ENCODE results near the gene APOD. TPM values are rescaled to one million over a fixed set of nuclear protein-coding genes. Genes with fewer than 3 reads are reported as not detected.
"Not testable (repeated sequence)": the region's sequence is repeated elsewhere in the genome, so short reads cannot be mapped to it uniquely, and the experiment has no call there.

APOD gene
- total and polyA plus RNA-seq, 2 of the 8 experiments (the other 6 are each of a cell fraction or from before 2014, with no cell fraction given) = not detected

GRCh38 chr3:195615952-195616537 lies 32.3 kb upstream of the APOD start:
- H4K91ac ChIP-seq (replicated peaks; ENCODE audit: insufficient read length, low read length); H2BK15ac ChIP-seq (ENCODE audit: low read length); H4K5ac ChIP-seq (ENCODE audit: insufficient read length, low read depth, low read length); H3K4ac ChIP-seq (replicated peaks; ENCODE audit: insufficient read length, low read depth, low read length); H3K4me3 ChIP-seq (ENCODE audit: extremely low read depth in 1 of 4, insufficient read depth in 2 of 4, low read depth in 3 of 4, low read length in 4 of 4); H4K8ac ChIP-seq (ENCODE audit: extremely low read depth, insufficient read depth, low read length); H3K56ac ChIP-seq (replicated peaks; ENCODE audit: insufficient read length, low read depth, low read length); DNase-seq (ENCODE audit: low read depth in 1 of 2, low spot score in 2 of 2); H3K4me1 ChIP-seq (replicated peaks in 1 of 4; ENCODE audit: control insufficient read depth in 3 of 4, insufficient read depth in 4 of 4, low read length in 3 of 4); H2BK20ac ChIP-seq (ENCODE audit: low read length); H3K23ac ChIP-seq (ENCODE audit: insufficient read length); H2BK5ac ChIP-seq (ENCODE audit: low read depth, low read length); H2BK120ac ChIP-seq (replicated peaks; ENCODE audit: low read depth, low read length); H3K9ac ChIP-seq (replicated peaks in 1 of 4; ENCODE audit: extremely low read depth in 1 of 4, low read depth in 3 of 4, low read length in 3 of 4); H2AFZ ChIP-seq (ENCODE audit: low read length); H2AK5ac ChIP-seq (ENCODE audit: low read depth, low read length); H3K14ac ChIP-seq (ENCODE audit: insufficient read length); H3K9me3 ChIP-seq (ENCODE audit: insufficient read depth in 2 of 2, low read depth in 1 of 2, low read length in 1 of 2); H2BK12ac ChIP-seq (ENCODE audit: low read depth, low read length); H3K79me2 ChIP-seq (ENCODE audit: control insufficient read depth in 1 of 2, insufficient read depth in 2 of 2, low read length in 2 of 2); H3K4me2 ChIP-seq (ENCODE audit: insufficient read depth in 1 of 2, low read depth in 2 of 2, low read length in 2 of 2); H3K27me3 ChIP-seq (replicated peaks in 1 of 4; ENCODE audit: control insufficient read depth in 3 of 4, extremely low read depth in 1 of 4, insufficient read depth in 3 of 4, low read length in 3 of 4); POLR2A ChIA-PET (ENCODE audit: partially characterized antibody); FAIRE-seq; H3K23me2 ChIP-seq (ENCODE audit: low read depth, low read length); H3K27ac ChIP-seq (ENCODE audit: low read depth, low read length); H3K36me3 ChIP-seq (ENCODE audit: control insufficient read depth in 2 of 4, insufficient read depth in 4 of 4, low read length in 3 of 4); H3K79me1 ChIP-seq (ENCODE audit: low read depth, low read length); CTCF ChIA-PET (ENCODE audit: partially characterized antibody); H4K20me1 ChIP-seq (replicated peaks in 1 of 2; ENCODE audit: control insufficient read depth in 1 of 2, insufficient read depth in 2 of 2, low read length in 2 of 2); H3K18ac ChIP-seq (ENCODE audit: extremely low read depth, low read length): not testable (repeated sequence)
- WGBS, 2 experiments (ENCODE audit: extremely low coverage in 1 of 2, insufficient coverage in 1 of 2, insufficient read length in 1 of 2, insufficient replicate concordance in 2 of 2, low coverage in 1 of 2, low lambda C conversion rate in 2 of 2, missing lambda C conversion rate in 1 of 2) = 91% methylated on average over 5 of the region's 15 CpGs; no CpG with 5 or more reads in 1 of the 2 experiments
